ENCODE data around the gene UHRF1. TPM values are rescaled to one million over a fixed set of nuclear protein-coding genes. Genes with fewer than 3 reads are reported as not detected.

UHRF1 gene
- total RNA-seq, 2 donors from 2014 or later: 6.3 to 48.5 TPM

- H3K9me3 ChIP-seq: no peaks in the 10 kb centered on the region
- intact Hi-C loops (cut with DNase I): no loop called here
- no peak overlapping the region for H3K4me3 ChIP-seq
- no peak overlapping the region for H3K27ac ChIP-seq
- H3K9ac ChIP-seq (ENCODE audit: low read depth in 2 of 2, low read length in 2 of 2): no peak overlapping the region
- H3K36me3 ChIP-seq: no peaks in the 10 kb centered on the region
- H3K4me1 ChIP-seq: no peaks in the 10 kb centered on the region
- TF ChIP-seq CTCF (IDR thresholded peaks at IDR 0.05): no peak
- DNase-seq: no peak
- no peaks in the 10 kb centered on the region for H3K27me3 ChIP-seq
These were observed 13.4 kb downstream of the UHRF1 start for GRCh38 chr19:4922530-4923275.

- TF ChIP-seq CTCF (IDR thresholded peaks at IDR 0.05): no peak
- no peaks in the 10 kb centered on the region for H3K36me3 ChIP-seq
- no peak overlapping the region for H3K4me3 ChIP-seq
- intact Hi-C loops (cut with DNase I): no loop called here
- H3K4me1 ChIP-seq: no peaks in the 10 kb centered on the region
- H3K27ac ChIP-seq: no peak overlapping the region
- H3K9me3 ChIP-seq: no peaks in the 10 kb centered on the region
- no peak overlapping the region for H3K9ac ChIP-seq (ENCODE audit: low read depth in 2 of 2, low read length in 2 of 2)
- no peak for DNase-seq
- no peaks in the 10 kb centered on the region for H3K27me3 ChIP-seq
These were observed 14.0 kb downstream of the UHRF1 start for GRCh38 chr19:4923276-4923747.

- H3K9ac ChIP-seq (ENCODE audit: low read depth in 2 of 2, low read length in 2 of 2): no peak overlapping the region
- intact Hi-C loops (cut with DNase I): no loop called here
- TF ChIP-seq CTCF (IDR thresholded peaks at IDR 0.05): no peak
- H3K27me3 ChIP-seq: no peaks in the 10 kb centered on the region
- DNase-seq: no peak
- H3K4me3 ChIP-seq: no peak overlapping the region
- H3K4me1 ChIP-seq: no peaks in the 10 kb centered on the region
- no peaks in the 10 kb centered on the region for H3K9me3 ChIP-seq
- H3K36me3 ChIP-seq: no peaks in the 10 kb centered on the region
- no peak overlapping the region for H3K27ac ChIP-seq
These were observed 19.9 kb downstream of the UHRF1 start for GRCh38 chr19:4929186-4929585.

- H3K4me1 ChIP-seq: no peaks in the 10 kb centered on the region
- no peak overlapping the region for H3K27ac ChIP-seq
- intact Hi-C loops (cut with DNase I): no loop called here
- no peaks in the 10 kb centered on the region for H3K9me3 ChIP-seq
- TF ChIP-seq CTCF (IDR thresholded peaks at IDR 0.05): no peak
- DNase-seq: no peak
- H3K36me3 ChIP-seq: no peaks in the 10 kb centered on the region
- no peak overlapping the region for H3K4me3 ChIP-seq
- H3K9ac ChIP-seq (ENCODE audit: low read depth in 2 of 2, low read length in 2 of 2): no peak overlapping the region
- no peaks in the 10 kb centered on the region for H3K27me3 ChIP-seq
These were observed 21.4 kb downstream of the UHRF1 start for GRCh38 chr19:4930664-4931063.

- H3K4me1 ChIP-seq: no peaks in the 10 kb centered on the region
- no peak overlapping the region for H3K27ac ChIP-seq
- H3K9ac ChIP-seq (ENCODE audit: low read depth in 2 of 2, low read length in 2 of 2): no peak overlapping the region
- DNase-seq: no peak
- intact Hi-C loops (cut with DNase I): no loop called here
- no peaks in the 10 kb centered on the region for H3K27me3 ChIP-seq
- H3K4me3 ChIP-seq: no peak overlapping the region
- no peaks in the 10 kb centered on the region for H3K36me3 ChIP-seq
- no peak for TF ChIP-seq CTCF (IDR thresholded peaks at IDR 0.05)
- no peaks in the 10 kb centered on the region for H3K9me3 ChIP-seq
These were observed 23.4 kb downstream of the UHRF1 start for GRCh38 chr19:4932711-4933110.

Measured in colonic mucosa (tissue), 4 donors.